ENCODE data around the gene JMJD7. TPM values are rescaled to one million over a fixed set of nuclear protein-coding genes. Genes with fewer than 3 reads are reported as not detected.
A peak's percentile ranks its signal among the peaks of the same experiment; 100 is the strongest.

JMJD7 gene
- total RNA-seq, 2 experiments from 2014 or later: 35.6 to 38.4 TPM

GRCh38 chr15:41832208-41832607 lies 4.3 kb downstream of the JMJD7 start:
- Histone ChIP-seq H3K4me1 (ENCODE audit: insufficient read depth, low read length) (peaks cover 67% of the 10 kb centered on the region), H3K27ac (ENCODE audit: low read depth in 1 of 2, low read length in 2 of 2) (no peak overlapping the region), H3K36me3 (ENCODE audit: insufficient read depth, low read length) (peaks cover 41% of the 10 kb centered on the region), H3K9me3 (ENCODE audit: control insufficient read depth in 1 of 2, insufficient read depth in 1 of 2, low read length in 2 of 2) (no peaks in the 10 kb centered on the region), H3K4me3 (ENCODE audit: low read length) (no peak overlapping the region), H3K27me3 (ENCODE audit: control insufficient read depth in 1 of 2, insufficient read depth in 2 of 2, low read length in 2 of 2) (no peaks in the 10 kb centered on the region)
- peaks cover 47% of the 10 kb centered on the region for H3K4me1 Mint-ChIP-seq (ENCODE audit: low read depth)
- no peak overlapping the region for H3K4me3 Mint-ChIP-seq
- H3K9me3 Mint-ChIP-seq: no peaks in the 10 kb centered on the region
- TF ChIP-seq CTCF (IDR thresholded peaks at IDR 0.05): no peak
- no peak for ATAC-seq (ENCODE audit: poor library complexity)
- no peaks in the 10 kb centered on the region for H3K27me3 Mint-ChIP-seq
- CTCF ChIA-PET: interaction anchor here (1.3 to 1.5 kb wide), 2 partner anchors 58 to 60 kb away, joined by 3 to 5 read pairs; partner anchors contain the start of gene MAPKBP1
- POLR2A ChIA-PET: interaction anchor here (1.0 to 1.8 kb wide), 3 partner anchors 15 to 62 kb away, joined by 3 to 7 read pairs (median 3); no protein-coding TSS in a partner anchor
- no peak for DNase-seq
- H3K36me3 Mint-ChIP-seq (ENCODE audit: low read depth): peaks cover 51% of the 10 kb centered on the region
- H3K27ac Mint-ChIP-seq: peak overlapping the region; percentile 27
- intact Hi-C loops (cut with DNase I, micrococcal nuclease): no loop called here

GRCh38 chr15:41832875-41833274 lies 5.0 kb downstream of the JMJD7 start:
- Mint-ChIP-seq H3K27me3 (no peaks in the 10 kb centered on the region), H3K9me3 (no peaks in the 10 kb centered on the region), H3K36me3 (ENCODE audit: low read depth) (peaks cover 51% of the 10 kb centered on the region), H3K4me3 (peak overlapping the region; percentile 47), H3K27ac (peak overlapping the region; percentile 27), H3K4me1 (ENCODE audit: low read depth) (peaks cover 47% of the 10 kb centered on the region)
- no peak for ATAC-seq (ENCODE audit: poor library complexity)
- POLR2A ChIA-PET: interaction anchor here (1.3 kb wide), 1 partner anchor 38 kb away, joined by 3 read pairs; no protein-coding TSS in a partner anchor
- CTCF ChIA-PET: interaction anchor here (1.3 to 1.5 kb wide), 2 partner anchors 59 to 60 kb away, joined by 3 to 5 read pairs; partner anchors contain the start of gene MAPKBP1
- peaks cover 63% of the 10 kb centered on the region for H3K4me1 ChIP-seq (ENCODE audit: insufficient read depth, low read length)
- H3K9me3 ChIP-seq (ENCODE audit: control insufficient read depth in 1 of 2, insufficient read depth in 1 of 2, low read length in 2 of 2): no peaks in the 10 kb centered on the region
- H3K4me3 ChIP-seq (ENCODE audit: low read length): no peak overlapping the region
- H3K27me3 ChIP-seq (ENCODE audit: control insufficient read depth in 1 of 2, insufficient read depth in 2 of 2, low read length in 2 of 2): no peaks in the 10 kb centered on the region
- no peak for TF ChIP-seq CTCF (IDR thresholded peaks at IDR 0.05)
- DNase-seq: peak in 4 of 14 experiments; percentile 26 to 45 (median 36)
- peaks cover 42% of the 10 kb centered on the region for H3K36me3 ChIP-seq (ENCODE audit: insufficient read depth, low read length)
- intact Hi-C loops (cut with DNase I, micrococcal nuclease): no loop called here
- H3K27ac ChIP-seq (ENCODE audit: low read depth in 1 of 2, low read length in 2 of 2): no peak overlapping the region

GRCh38 chr15:41834096-41834495 lies 6.2 kb downstream of the JMJD7 start:
- H3K4me1 ChIP-seq (ENCODE audit: insufficient read depth, low read length): peaks cover 63% of the 10 kb centered on the region
- DNase-seq: no peak
- POLR2A ChIA-PET: interaction anchor here (0.6 kb wide), 1 partner anchor 65 kb away, joined by 3 read pairs; no protein-coding TSS in a partner anchor
- H3K4me3 Mint-ChIP-seq: no peak overlapping the region
- H3K9me3 ChIP-seq (ENCODE audit: control insufficient read depth in 1 of 2, insufficient read depth in 1 of 2, low read length in 2 of 2): no peaks in the 10 kb centered on the region
- H3K36me3 Mint-ChIP-seq (ENCODE audit: low read depth): peaks cover 49% of the 10 kb centered on the region
- peaks cover 44% of the 10 kb centered on the region for H3K36me3 ChIP-seq (ENCODE audit: insufficient read depth, low read length)
- no peak for TF ChIP-seq CTCF (IDR thresholded peaks at IDR 0.05)
- no peak overlapping the region for H3K27ac ChIP-seq (ENCODE audit: low read depth in 1 of 2, low read length in 2 of 2)
- H3K4me3 ChIP-seq (ENCODE audit: low read length): no peak overlapping the region
- no peaks in the 10 kb centered on the region for H3K27me3 ChIP-seq (ENCODE audit: control insufficient read depth in 1 of 2, insufficient read depth in 2 of 2, low read length in 2 of 2)
- H3K9me3 Mint-ChIP-seq: no peaks in the 10 kb centered on the region
- peak overlapping the region; percentile 10 for H3K27ac Mint-ChIP-seq
- H3K4me1 Mint-ChIP-seq (ENCODE audit: low read depth): peaks cover 40% of the 10 kb centered on the region
- ATAC-seq (ENCODE audit: poor library complexity): no peak
- intact Hi-C loops (cut with DNase I, micrococcal nuclease): no loop called here
- no peaks in the 10 kb centered on the region for H3K27me3 Mint-ChIP-seq
- CTCF ChIA-PET: no interaction called here

Measured in CD4-positive, alpha-beta T cell (primary cell).